HG03575 (cell line): Measurements from ENCODE around the gene UHRF2.
"Not testable (repeated sequence)": the region's sequence is repeated elsewhere in the genome, so short reads cannot be mapped to it uniquely, and the experiment has no call there.

Experiments
- ATAC-seq: cut with Tn5 transposase; IDR thresholded peaks from one replicate; pipeline ENCODE4 v1.9.1; 2021; ENCODE audit not compliant: unreplicated experiment, insufficient number of reproducible peaks, low FRiP score; ENCODE audit errors: extremely low read depth

Gene UHRF2

DNA sequence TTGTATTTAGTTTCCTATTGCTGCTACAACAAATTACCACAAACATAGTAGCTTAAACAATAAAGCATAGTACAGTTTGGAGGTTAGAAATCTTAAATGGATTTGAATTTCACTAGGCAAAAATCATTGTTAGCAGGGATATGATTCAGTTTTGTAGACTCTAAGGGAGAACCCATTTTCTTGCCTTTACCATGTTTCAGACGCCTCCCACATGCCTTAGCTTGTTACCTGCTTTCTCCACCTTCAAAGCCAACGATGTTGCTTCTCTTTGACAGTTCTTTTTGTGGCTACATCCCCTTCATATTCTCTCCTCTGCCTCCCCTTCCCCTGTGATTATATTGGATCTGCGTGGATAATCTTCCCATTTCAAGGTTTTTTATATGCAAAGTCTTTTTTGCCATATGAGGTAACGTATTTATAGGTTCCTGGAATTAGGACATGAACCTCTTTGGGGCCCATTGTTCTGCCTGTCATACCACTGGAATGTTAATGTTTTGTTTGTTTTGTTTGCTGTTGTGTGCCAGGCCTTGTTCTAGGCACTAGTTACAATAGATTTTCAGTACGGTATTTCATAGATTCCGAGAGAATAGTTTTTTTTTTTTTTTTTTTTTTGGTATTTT is 54.1 kb downstream of the UHRF2 start:
- no peak for ATAC-seq

DNA sequence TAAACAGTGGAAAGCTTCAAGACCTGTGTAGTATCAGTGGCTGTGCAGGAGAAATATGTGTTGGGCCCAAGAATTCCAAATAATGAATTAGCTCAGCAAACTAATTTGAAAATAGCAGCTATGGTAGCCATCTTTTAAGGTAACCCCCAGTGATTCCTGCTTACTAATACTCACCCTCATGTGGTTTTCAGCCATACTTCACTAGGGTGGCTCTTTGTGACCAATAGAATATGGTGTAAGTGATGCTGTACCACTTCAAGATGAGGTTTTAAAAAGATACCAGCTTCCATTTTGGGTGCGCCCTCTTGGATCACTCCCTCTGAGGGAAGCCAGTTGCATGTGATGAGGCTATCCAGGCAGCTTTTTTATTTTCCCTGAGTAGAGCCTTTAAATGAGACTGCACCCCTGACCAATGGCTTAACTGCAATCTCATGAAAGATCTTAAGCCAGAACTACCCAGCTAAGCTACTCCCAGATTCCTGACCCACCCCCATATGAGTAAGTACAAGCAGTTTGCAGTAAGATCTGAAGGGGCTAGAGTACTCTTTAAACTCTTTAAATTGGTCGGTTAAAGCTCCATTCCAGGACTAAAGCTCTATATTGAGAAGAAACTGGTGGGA is 58.3 kb downstream of the UHRF2 start:
- ATAC-seq: no peak

- ATAC-seq: no peak
These were observed 60.2 kb downstream of the UHRF2 start for GRCh38 chr9:6473151-6473550.

GRCh38 chr9:6479959-6480358 is 67.0 kb downstream of the UHRF2 start:
- ATAC-seq: no peak

- ATAC-seq: no peak
These were observed 71.2 kb downstream of the UHRF2 start for GRCh38 chr9:6484210-6484609.

DNA sequence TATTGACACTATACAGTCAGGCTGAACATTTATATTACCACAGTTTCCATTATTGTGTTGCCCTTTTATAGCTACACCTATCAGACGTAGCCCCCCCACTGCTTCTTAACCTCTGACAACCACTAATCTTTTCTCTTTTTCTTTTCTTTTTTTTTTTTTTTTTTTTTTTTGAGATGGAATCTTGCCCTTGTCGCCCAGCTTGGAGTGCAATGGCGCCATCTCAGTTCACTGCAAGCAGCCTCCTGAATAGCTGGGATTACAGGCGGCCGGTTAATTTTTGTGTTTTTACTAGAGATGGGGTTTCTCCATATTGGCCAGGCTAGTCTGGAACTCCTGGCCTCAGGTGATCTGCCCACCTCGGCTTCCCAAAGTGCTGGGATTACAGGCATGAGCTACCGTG is 75.4 kb downstream of the UHRF2 start:
- no peak for ATAC-seq

DNA sequence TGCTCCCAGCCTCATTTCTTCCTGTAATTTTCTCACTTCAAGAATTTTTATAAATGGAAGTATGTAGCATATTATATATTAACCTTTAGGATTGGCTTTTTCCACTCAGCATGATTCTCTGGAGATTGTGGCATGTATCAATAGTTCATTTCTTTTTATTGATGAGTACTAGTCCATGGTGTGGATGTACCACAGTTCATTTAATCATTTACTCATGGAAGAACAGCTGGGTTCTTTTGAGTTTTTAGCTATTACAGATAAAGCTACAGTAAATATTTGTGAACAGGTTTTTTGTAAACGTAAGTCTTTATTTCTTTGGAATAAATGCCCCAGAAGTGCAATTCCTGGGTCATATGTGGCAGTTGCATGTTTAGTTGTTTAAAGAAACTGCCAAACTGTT is 76.1 kb downstream of the UHRF2 start:
- no peak for ATAC-seq

GRCh38 chr9:6490863-6491262 is 77.9 kb downstream of the UHRF2 start:
- no peak for ATAC-seq

DNA sequence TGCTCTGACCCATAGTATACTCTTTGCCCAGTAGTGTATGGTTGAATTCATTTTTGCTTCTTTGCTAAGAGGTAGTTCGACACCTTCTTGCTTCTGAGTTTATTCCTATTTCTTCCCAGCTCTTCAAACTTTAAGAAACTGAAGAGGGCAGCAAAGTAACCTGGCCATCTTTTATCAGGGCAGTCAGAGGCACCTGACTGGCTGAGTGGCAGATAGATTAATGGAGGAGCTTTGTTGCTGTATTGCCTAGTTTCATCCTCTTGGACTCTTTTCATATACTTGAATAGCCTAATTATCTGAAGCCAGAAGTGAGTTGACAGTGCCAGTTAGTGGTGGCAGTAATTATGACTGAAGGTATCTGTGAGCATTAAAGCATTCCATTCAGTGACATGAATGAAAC is 82.5 kb downstream of the UHRF2 start:
- no peak for ATAC-seq

- no peak for ATAC-seq
These were observed 86.0 kb downstream of the UHRF2 start for GRCh38 chr9:6498982-6499381.

DNA sequence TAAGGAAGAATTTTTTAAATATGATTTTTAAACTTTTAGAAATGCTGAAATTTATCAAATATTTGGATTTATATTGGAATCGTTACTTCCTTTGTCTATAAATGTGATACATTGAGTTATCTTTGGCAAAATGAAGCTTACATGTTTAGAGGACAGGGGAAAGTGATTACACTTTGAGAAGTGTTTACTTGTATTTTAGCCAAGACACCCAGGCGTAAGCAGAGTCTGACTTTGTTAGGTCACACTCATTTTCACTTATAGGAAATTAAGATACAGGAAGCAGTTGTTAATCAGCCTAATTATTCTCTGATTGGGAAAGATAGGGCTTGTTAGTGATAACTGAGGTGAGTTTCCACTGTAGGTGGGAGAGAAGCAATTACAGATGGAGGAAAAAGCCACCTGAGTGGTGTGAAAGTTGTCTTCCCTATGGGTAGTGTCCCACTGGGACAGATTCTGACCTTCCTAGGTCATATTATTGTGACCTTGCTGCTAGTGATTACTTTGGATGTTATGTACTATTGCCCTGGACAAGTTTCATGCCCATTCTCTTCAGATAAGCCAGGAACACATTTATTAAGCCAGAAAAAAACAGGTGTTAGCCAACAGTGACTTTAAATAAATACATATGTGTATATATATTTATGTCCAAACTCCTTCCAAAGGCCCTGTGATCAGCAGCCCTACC is 88.7 kb downstream of the UHRF2 start:
- no peak for ATAC-seq

DNA sequence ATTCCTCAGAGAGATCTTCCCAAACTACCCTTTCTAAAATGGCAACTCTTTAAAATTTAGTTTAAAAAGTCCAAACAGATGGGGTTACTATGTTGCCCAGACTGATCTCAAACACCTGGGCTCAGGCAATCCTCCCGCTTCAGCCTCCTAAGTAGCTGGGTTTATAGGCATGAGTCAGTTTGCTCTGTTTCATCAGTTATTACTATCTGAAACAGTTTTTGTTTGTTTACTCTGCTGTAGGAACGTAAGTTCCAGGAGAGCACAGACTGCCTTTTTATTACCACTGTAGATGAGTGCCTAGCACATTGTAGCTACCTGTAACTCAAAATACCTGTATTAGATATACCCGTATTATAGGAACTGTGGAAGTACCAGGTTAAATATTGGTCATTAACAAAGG is 89.4 kb downstream of the UHRF2 start:
- no peak for ATAC-seq

- ATAC-seq: no peak
These were observed 93.6 kb downstream of the UHRF2 start for GRCh38 chr9:6506571-6506970.

GRCh38 chr9:6512085-6512657 is 99.2 kb downstream of the UHRF2 start:
- ATAC-seq: no peak

GRCh38 chr9:6522263-6522662 is 109.3 kb downstream of the UHRF2 start:
- no peak for ATAC-seq

- ATAC-seq: no peak
These were observed 112.5 kb downstream of the UHRF2 start for GRCh38 chr9:6525326-6526045.

DNA sequence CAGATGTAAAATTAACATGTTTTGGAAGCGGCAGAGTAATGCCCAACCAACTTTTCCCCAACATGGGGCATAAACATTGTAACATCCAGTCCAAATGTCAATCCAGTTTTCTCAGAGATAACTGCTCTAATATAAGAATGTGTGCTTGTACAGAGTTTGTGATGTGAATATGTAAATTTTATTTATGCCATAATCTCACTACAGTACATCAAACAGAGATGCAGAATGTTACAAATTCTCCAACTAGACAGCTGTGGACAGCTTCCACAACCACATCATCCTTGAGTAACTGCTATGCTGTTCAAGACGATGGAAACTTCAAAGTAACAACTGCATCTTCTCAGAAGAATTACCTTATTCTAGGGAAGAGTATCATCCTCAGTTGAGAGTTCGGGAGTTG is 122.6 kb downstream of the UHRF2 start:
- no peak for ATAC-seq

DNA sequence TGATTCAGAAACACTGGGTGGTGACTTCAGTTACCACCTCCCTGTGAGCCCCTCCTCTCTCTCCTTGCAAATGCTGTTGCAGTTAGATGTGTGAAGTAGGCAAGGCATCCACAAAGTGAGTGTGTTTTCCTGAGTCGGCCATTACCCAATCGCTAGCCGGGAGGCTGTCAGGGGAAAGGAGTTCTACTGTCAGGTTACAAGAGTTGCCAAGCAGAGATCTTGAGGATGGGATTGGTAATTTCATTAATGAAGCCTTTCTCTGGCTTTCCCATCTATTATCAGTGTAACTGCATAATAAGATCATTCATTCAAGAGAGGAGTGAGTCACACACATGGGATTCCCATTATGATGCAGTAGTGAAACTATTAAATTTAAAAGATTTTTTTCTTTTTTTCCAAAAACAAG is 125.7 kb downstream of the UHRF2 start:
- ATAC-seq: no peak

DNA sequence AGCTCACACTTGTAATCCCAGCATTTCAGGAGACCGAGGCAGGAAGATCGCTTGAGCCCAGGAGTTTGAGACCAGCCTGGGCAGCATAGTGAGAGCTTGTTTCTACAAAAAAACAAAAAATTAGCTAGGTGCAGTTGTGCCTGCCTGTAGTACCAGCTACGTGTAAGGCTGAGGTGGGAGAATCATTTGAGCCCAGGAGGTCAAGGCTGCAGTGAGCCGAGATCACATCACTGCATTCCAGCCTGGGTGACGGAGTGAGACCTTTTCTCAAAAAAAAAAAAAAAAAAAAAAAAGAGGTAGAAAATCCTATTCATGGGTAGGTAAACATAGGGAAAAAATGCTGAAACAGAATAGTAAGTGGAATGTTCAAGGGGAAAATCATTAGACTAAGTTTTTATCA is 129.6 kb downstream of the UHRF2 start:
- not testable (repeated sequence) for ATAC-seq

DNA sequence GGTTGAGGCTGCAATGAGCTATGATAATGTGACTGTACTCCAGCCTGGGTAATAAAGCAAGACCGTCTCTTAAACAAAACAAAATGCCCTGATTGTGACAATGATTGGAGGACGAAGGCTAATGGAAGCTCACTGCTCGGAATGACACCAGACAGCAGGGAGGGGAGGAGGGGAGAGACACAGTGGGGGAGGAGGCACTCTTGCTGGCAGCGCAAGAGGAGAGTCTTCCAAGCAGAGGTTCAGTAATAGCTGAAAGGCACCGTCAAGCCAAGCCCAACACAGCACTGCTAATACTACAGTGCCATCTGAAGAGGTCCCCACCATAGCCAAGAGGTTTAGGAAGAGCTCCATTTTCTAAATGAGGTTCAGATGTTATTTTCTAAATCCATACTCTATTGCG is 130.2 kb downstream of the UHRF2 start:
- ATAC-seq: no peak
